ENCODE data around the gene RBM14.
"Not testable (repeated sequence)": the region's sequence is repeated elsewhere in the genome, so short reads cannot be mapped to it uniquely, and the experiment has no call there.

Gene RBM14

GRCh38 chr11:66579017-66579606 lies 37.3 kb upstream of the RBM14 start:
- peak; percentile 85 for TF ChIP-seq CTCF (IDR thresholded peaks at IDR 0.05; ENCODE audit: control insufficient read depth, insufficient read depth, low read depth, low read length, missing control alignments)
- no peak overlapping the region for H3K4me3 ChIP-seq (ENCODE audit: control insufficient read depth, low read depth, low read length)
- peak; percentile 23 for DNase-seq (ENCODE audit: low read depth)

DNA sequence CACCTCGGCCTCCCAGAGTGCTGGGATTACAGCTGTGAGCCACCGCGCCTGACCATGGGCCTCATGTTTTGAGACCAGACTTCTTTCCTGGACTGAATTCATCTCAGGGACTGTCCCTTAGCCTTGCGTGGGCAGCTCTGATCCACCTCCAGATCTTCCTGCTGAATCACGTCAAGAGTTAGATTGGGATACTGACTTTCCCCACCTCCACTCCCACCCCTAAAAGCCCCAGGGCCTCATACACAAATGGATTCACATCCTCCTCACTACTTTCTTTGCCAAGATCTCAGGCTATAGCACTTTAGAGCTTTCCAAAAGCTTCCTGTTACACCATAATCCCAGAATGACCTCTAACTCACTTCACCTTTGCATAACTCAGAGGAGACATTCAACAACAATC lies 35.6 kb upstream of the RBM14 start:
- no peak overlapping the region for H3K4me3 ChIP-seq (ENCODE audit: control insufficient read depth, low read depth, low read length)
- no peak for TF ChIP-seq CTCF (IDR thresholded peaks at IDR 0.05; ENCODE audit: control insufficient read depth, insufficient read depth, low read depth, low read length, missing control alignments)
- no peak for DNase-seq (ENCODE audit: low read depth)

- no peak for DNase-seq (ENCODE audit: low read depth)
- no peak for TF ChIP-seq CTCF (IDR thresholded peaks at IDR 0.05; ENCODE audit: control insufficient read depth, insufficient read depth, low read depth, low read length, missing control alignments)
- H3K4me3 ChIP-seq (ENCODE audit: control insufficient read depth, low read depth, low read length), result no peak overlapping the region
These were observed 35.2 kb upstream of the RBM14 start for GRCh38 chr11:66581261-66581660.

GRCh38 chr11:66582565-66583147 lies 33.8 kb upstream of the RBM14 start:
- not testable (repeated sequence) for DNase-seq (ENCODE audit: low read depth); H3K4me3 ChIP-seq (ENCODE audit: control insufficient read depth, low read depth, low read length)

DNA sequence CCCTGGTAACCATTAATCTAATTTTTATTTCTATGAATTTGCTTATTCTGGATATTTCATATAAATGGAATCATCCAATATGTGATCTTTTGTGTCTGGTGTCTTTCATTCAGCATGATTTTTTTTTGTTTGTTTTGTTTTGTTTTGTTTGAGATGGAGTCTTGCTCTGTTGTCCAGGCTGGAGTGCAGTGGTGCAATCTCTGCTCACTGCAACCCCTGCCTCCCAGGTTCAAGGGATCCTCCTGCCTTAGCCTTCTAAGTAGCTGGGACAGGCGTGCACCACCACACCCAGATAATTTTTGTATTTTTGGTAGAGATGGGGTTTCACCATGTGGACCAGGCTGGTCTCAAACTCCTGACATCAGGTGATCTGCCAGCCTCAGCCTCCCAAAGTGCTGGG lies 31.0 kb upstream of the RBM14 start:
- H3K4me3 ChIP-seq (ENCODE audit: control insufficient read depth, low read depth, low read length); DNase-seq (ENCODE audit: low read depth): not testable (repeated sequence)

GRCh38 chr11:66586136-66586535 lies 30.3 kb upstream of the RBM14 start:
- H3K4me3 ChIP-seq (ENCODE audit: control insufficient read depth, low read depth, low read length), result no peak overlapping the region
- no peak for TF ChIP-seq CTCF (IDR thresholded peaks at IDR 0.05; ENCODE audit: control insufficient read depth, insufficient read depth, low read depth, low read length, missing control alignments)
- no peak for DNase-seq (ENCODE audit: low read depth)

- not testable (repeated sequence) for H3K4me3 ChIP-seq (ENCODE audit: control insufficient read depth, low read depth, low read length); DNase-seq (ENCODE audit: low read depth)
These were observed 27.1 kb upstream of the RBM14 start for GRCh38 chr11:66589315-66589714.

- TF ChIP-seq CTCF (IDR thresholded peaks at IDR 0.05; ENCODE audit: control insufficient read depth, insufficient read depth, low read depth, low read length, missing control alignments), result no peak
- H3K4me3 ChIP-seq (ENCODE audit: control insufficient read depth, low read depth, low read length), result no peak overlapping the region
- no peak for DNase-seq (ENCODE audit: low read depth)
These were observed 26.3 kb upstream of the RBM14 start for GRCh38 chr11:66589996-66590675.

Measured in AG09309 (cell line).